Endothelial cell of umbilical vein (primary cell): ENCODE data around the gene GSTA2. TPM values are rescaled to one million over a fixed set of nuclear protein-coding genes. Genes with fewer than 3 reads are reported as not detected.
"Not testable (repeated sequence)": the region's sequence is repeated elsewhere in the genome, so short reads cannot be mapped to it uniquely, and the experiment has no call there.

ENCODE experiments used
- BruUV-seq: library from RNA; stranded (reverse); fragments of 400-500 nt; replicated peaks from 2 replicates; lab custom pipeline; 2021; lab: Mats Ljungman, UMichigan
- CTCF ChIA-PET: fragments of 300-600, 350-600 bp; sonication (Branson Sonifier 250); formaldehyde crosslinking; loops from one replicate; lab custom pipeline; 2021; ENCODE audit warnings: antibody characterized with exemption, inconsistent platforms; lab: Charles Lee
- POLR2A ChIA-PET: fragments of 300-600, 350-600 bp; sonication (Branson Sonifier 250); formaldehyde crosslinking; loops from one replicate; lab custom pipeline; 2021; ENCODE audit warnings: antibody characterized with exemption, inconsistent platforms; lab: Charles Lee
- DNase-seq: peaks from one replicate; pipeline ENCODE4 v3.0.0-alpha.2; 2011; ENCODE audit warnings: low read depth, low spot score
- FAIRE-seq: peaks from 2 replicates; lab custom pipeline; 2011; peaks lifted over from hg19 to GRCh38; lab: Jason Lieb, UNC
- H2AFZ ChIP-seq: 2 replicates; pipeline ENCODE4 v1.6.0; 2012; ENCODE audit warnings: low read depth, low read length, control low read depth, inconsistent platforms
- H3K27ac ChIP-seq: 2 replicates; pipeline ENCODE4 v1.5.1; 2011; ENCODE audit warnings: low read depth, mild to moderate bottlenecking, control low read depth, low read length, moderate library complexity; ENCODE audit not compliant: insufficient read depth
- H3K27me3 ChIP-seq, 2 experiments: 2 replicates each; pipeline versions ENCODE4 v1.6.0 to v1.6.1; 2011; ENCODE audit warnings: low read length in 2 of 2, mixed read lengths in 1 of 2; ENCODE audit not compliant: control insufficient read depth in 2 of 2, insufficient read depth in 2 of 2
- H3K36me3 ChIP-seq, 2 experiments: 2 replicates in 1 of 2; 3 replicates in 1 of 2; pipeline ENCODE4 v1.5.1; 2011; ENCODE audit warnings: low read length in 2 of 2, mild to moderate bottlenecking in 1 of 2, moderate library complexity in 1 of 2; ENCODE audit not compliant: control insufficient read depth in 2 of 2, insufficient read depth in 2 of 2; ENCODE audit errors: extremely low read depth in 1 of 2
- H3K4me1 ChIP-seq: 3 replicates; pipeline ENCODE4 v1.5.1; 2011; ENCODE audit warnings: mild to moderate bottlenecking, low read length; ENCODE audit not compliant: control insufficient read depth, insufficient read depth; ENCODE audit errors: extremely low read depth
- H3K4me2 ChIP-seq: 2 replicates; pipeline ENCODE4 v1.6.1; 2011; ENCODE audit warnings: low read length, control low read depth, mixed read lengths; ENCODE audit not compliant: insufficient read depth
- H3K4me3 ChIP-seq, 3 experiments: fragments of 200-600 bp in 1 of 3; sonication (generic), shearing (Covaris generic) in 1 of 3; replicated peaks in 1 of 3; 2 replicates each; pipeline ENCODE4 v1.5.1; 2011 to 2016; ENCODE audit warnings: control low read depth in 3 of 3, low read length in 3 of 3, mild to moderate bottlenecking in 2 of 3, inconsistent platforms in 1 of 3, low read depth in 1 of 3, moderate library complexity in 1 of 3; ENCODE audit not compliant: insufficient read depth in 1 of 3
- H3K79me2 ChIP-seq: 2 replicates; pipeline ENCODE4 v1.6.0; 2012; ENCODE audit warnings: low read length, inconsistent platforms; ENCODE audit not compliant: control insufficient read depth, insufficient read depth
- H3K9ac ChIP-seq: replicated peaks from 2 replicates; pipeline ENCODE3; 2011; ENCODE audit warnings: low read length, control low read depth; ENCODE audit not compliant: insufficient read depth; ENCODE audit errors: extremely low read depth
- H3K9me1 ChIP-seq: replicated peaks from 3 replicates; pipeline ENCODE4 v1.6.0; 2011; ENCODE audit warnings: mild to moderate bottlenecking, low read length; ENCODE audit not compliant: control insufficient read depth, insufficient read depth; ENCODE audit errors: extremely low read depth
- H3K9me3 ChIP-seq: replicated peaks from 2 replicates; pipeline ENCODE4 v1.5.1; 2012; ENCODE audit warnings: low read length, inconsistent platforms; ENCODE audit not compliant: control insufficient read depth, insufficient read depth
- H4K20me1 ChIP-seq: replicated peaks from 2 replicates; pipeline ENCODE3; 2011; ENCODE audit warnings: mild to moderate bottlenecking, low read length; ENCODE audit not compliant: control insufficient read depth, insufficient read depth; ENCODE audit errors: extremely low read depth
- CTCF ChIP-seq, 2 donors: IDR thresholded peaks; 1 replicate in 1 of 2; 2 replicates in 1 of 2; pipeline ENCODE4 v1.5.1; 2011; ENCODE audit warnings: low read length in 2 of 2, mild to moderate bottlenecking in 2 of 2, moderate library complexity in 2 of 2, control low read depth in 1 of 2, inconsistent platforms in 1 of 2, low read depth in 1 of 2; ENCODE audit not compliant: insufficient read depth in 1 of 2; ENCODE audit errors: extremely low read depth in 1 of 2
- EZH2 ChIP-seq: IDR thresholded peaks from 2 replicates; pipeline ENCODE4 v1.6.1; 2012; ENCODE audit warnings: borderline replicate concordance, low read depth, mild to moderate bottlenecking, moderate library complexity, low read length, inconsistent platforms; ENCODE audit not compliant: severe bottlenecking
- FOS ChIP-seq: IDR thresholded peaks from 2 replicates; pipeline ENCODE4 v1.6.1; 2011; ENCODE audit warnings: mild to moderate bottlenecking, low read length, moderate library complexity, borderline replicate concordance; ENCODE audit not compliant: insufficient read depth
- GATA2 ChIP-seq: IDR thresholded peaks from 2 replicates; pipeline ENCODE4 v1.7.0; 2011; ENCODE audit warnings: low read depth, mild to moderate bottlenecking, moderate library complexity, mixed read lengths, low read length; ENCODE audit not compliant: insufficient read length, insufficient read depth
- JUN ChIP-seq: IDR thresholded peaks from 2 replicates; pipeline ENCODE4 v1.6.1; 2011; ENCODE audit warnings: borderline replicate concordance, low read depth; ENCODE audit not compliant: insufficient read length, insufficient read depth
- MAX ChIP-seq: IDR thresholded peaks from 2 replicates; pipeline ENCODE4 v1.6.1; 2011; ENCODE audit not compliant: insufficient read depth, insufficient read length
- MYC ChIP-seq: IDR thresholded peaks from one replicate; pipeline ENCODE4 v1.6.1; 2011; ENCODE audit warnings: mild to moderate bottlenecking, low read depth, low read length
- POLR2A ChIP-seq: IDR thresholded peaks from 2 replicates; pipeline ENCODE4 v1.6.1; 2012; ENCODE audit warnings: low read depth, mild to moderate bottlenecking, control low read depth, low read length
- POLR2AphosphoS5 ChIP-seq: IDR thresholded peaks from 2 replicates; pipeline ENCODE4 v1.6.1; 2012; ENCODE audit warnings: low read depth, mild to moderate bottlenecking, control low read depth, low read length, moderate library complexity; ENCODE audit not compliant: insufficient read depth
- dilution Hi-C: fragments of 300-500 bp; cut with MboI; formaldehyde crosslinking; loops from one replicate; pipeline ENCODE4 v1.15.0; 2019; ENCODE audit warnings: low sequenced_read_pairs; ENCODE audit not compliant: extremely low pct_ligation_motif_present
- intact Hi-C: fragments of 100-400 bp; cut with micrococcal nuclease; formaldehyde crosslinking; loops from one replicate; pipeline ENCODE4 v1.10.0; 2022
- polyA plus RNA-seq, 4 experiments: library from polyadenylated mRNA; depleted of rRNA in 3 of 4; stranded (reverse) in 3 of 4; unstranded in 1 of 4; fragments of >200 nt; gene quantifications; 2 replicates each; pipeline versions ENCODE4 v1.2.1 to v1.2.3, GENCODE V29; 2011 to 2012; ENCODE audit warnings: missing spikeins in 1 of 4
- total RNA-seq: library from RNA; stranded (reverse); gene quantifications from 2 replicates; pipeline ENCODE4 v1.2.3, GENCODE V29; 2021

The GSTA2 gene
- total and polyA plus RNA-seq, 2 donors (not counting 3 experiments of a cell fraction or from before 2014, with no cell fraction given): not detected

GRCh38 chr6:52754443-52754842 is 8.8 kb downstream of the GSTA2 start:
- no peaks in the 10 kb centered on the region for H3K4me1 ChIP-seq
- ChIA-PET CTCF (no interaction called here), POLR2A (no interaction called here)
- no peaks in the 10 kb centered on the region for H4K20me1 ChIP-seq
- no peaks in the 10 kb centered on the region for H3K27me3 ChIP-seq
- no peak for TF ChIP-seq CTCF (IDR thresholded peaks at IDR 0.05; ENCODE audit: extremely low read depth in 1 of 2, insufficient read depth in 1 of 2, low read depth in 1 of 2, low read length in 2 of 2)
- TF ChIP-seq MYC: no peak
- TF ChIP-seq FOS: no peak
- TF ChIP-seq JUN: no peak
- no peak for TF ChIP-seq EZH2
- TF ChIP-seq GATA2: no peak
- TF ChIP-seq POLR2AphosphoS5: no peak
- no peak for TF ChIP-seq MAX
- no peak for TF ChIP-seq POLR2A
- FAIRE-seq: no peak
- H3K9me3 ChIP-seq: no peaks in the 10 kb centered on the region
- H3K36me3 ChIP-seq: no peaks in the 10 kb centered on the region
- H3K9ac ChIP-seq: no peak overlapping the region
- BruUV-seq: no TSS peak
- dilution Hi-C loops: no loop called here
- intact Hi-C loops: no loop called here
- no peak overlapping the region for H3K27ac ChIP-seq
- no peaks in the 10 kb centered on the region for H3K79me2 ChIP-seq
- H3K4me2 ChIP-seq: no peak overlapping the region
- no peak for DNase-seq
- H3K4me3 ChIP-seq: no peak overlapping the region
- H3K9me1 ChIP-seq: no peaks in the 10 kb centered on the region
- no peak overlapping the region for H2AFZ ChIP-seq

GRCh38 chr6:52753137-52753536 is 10.1 kb downstream of the GSTA2 start:
- H3K4me1 ChIP-seq, H2AFZ ChIP-seq, H3K9me1 ChIP-seq, H3K36me3 ChIP-seq, H3K27me3 ChIP-seq, H3K79me2 ChIP-seq, H3K27ac ChIP-seq, H3K9me3 ChIP-seq, DNase-seq, POLR2A ChIA-PET, BruUV-seq, H3K4me3 ChIP-seq, H4K20me1 ChIP-seq, dilution Hi-C loops, FAIRE-seq, CTCF ChIA-PET, H3K9ac ChIP-seq, intact Hi-C loops, H3K4me2 ChIP-seq: not testable (repeated sequence)
